SK-N-SH treated with all-trans-retinoic acid at 6 μM for 48 hours (cell line): ENCODE data around the gene KRTAP5-10.

ENCODE experiments used
- ATAC-seq: fragments of 200-7000 bp; cut with Tn5 transposase; 3 replicates; pipeline ENCODE4 v1.9.1; 2020; ENCODE audit warnings: mild to moderate bottlenecking, moderate library complexity
- ARNTL ChIP-seq: fragments of 450-650 bp; formaldehyde crosslinking; IDR thresholded peaks from 2 replicates; pipeline ENCODE4 v1.5.0; 2020; ENCODE audit warnings: low read depth, mild to moderate bottlenecking, moderate library complexity, borderline replicate concordance
- BACH2 ChIP-seq: fragments of 250-450 bp; sonication (Bioruptor Pico); IDR thresholded peaks from 2 replicates; pipeline ENCODE4 v1.9.0; 2021; ENCODE audit warnings: mild to moderate bottlenecking, borderline replicate concordance
- CREB5 ChIP-seq: fragments of 250-450 bp; sonication (Bioruptor Pico); IDR thresholded peaks from 2 replicates; pipeline ENCODE4 v1.5.1; 2020; ENCODE audit warnings: low read depth, mild to moderate bottlenecking, moderate library complexity
- CSDC2 ChIP-seq: fragments of 250-450 bp; sonication (Bioruptor Pico); IDR thresholded peaks from 2 replicates; pipeline ENCODE4 v1.5.0; 2020; ENCODE audit warnings: mild to moderate bottlenecking, moderate library complexity
- CSRNP3 ChIP-seq: fragments of 250-450 bp; sonication (Bioruptor Pico); IDR thresholded peaks from 2 replicates; pipeline ENCODE4 v1.5.1; 2021; ENCODE audit warnings: mild to moderate bottlenecking, moderate library complexity
- ESRRG ChIP-seq: fragments of 250-450 bp; sonication (Bioruptor Pico); IDR thresholded peaks from 2 replicates; pipeline ENCODE4 v1.6.1; 2021; ENCODE audit warnings: mild to moderate bottlenecking
- ISL1 ChIP-seq: fragments of 250-450 bp; sonication (Bioruptor Pico); IDR thresholded peaks from 2 replicates; pipeline ENCODE4 v2.1.2; 2022; ENCODE audit warnings: mild to moderate bottlenecking, moderate library complexity
- OSR1 ChIP-seq: fragments of 250-450 bp; sonication (Bioruptor Pico); IDR thresholded peaks from 2 replicates; pipeline ENCODE4 v1.8.0; 2022; ENCODE audit warnings: moderate library complexity, mild to moderate bottlenecking, inconsistent platforms
- PATZ1 ChIP-seq: fragments of 250-450 bp; sonication (Bioruptor Pico); IDR thresholded peaks from 2 replicates; pipeline ENCODE4 v1.8.0; 2020; ENCODE audit warnings: mild to moderate bottlenecking, moderate library complexity, borderline replicate concordance
- POU6F1 ChIP-seq: fragments of 250-450 bp; sonication (Bioruptor Pico); IDR thresholded peaks from 2 replicates; pipeline ENCODE4 v1.8.0; 2021; ENCODE audit warnings: low read depth, mild to moderate bottlenecking, moderate library complexity, borderline replicate concordance
- PPARA ChIP-seq: fragments of 250-450 bp; sonication (Bioruptor Pico); IDR thresholded peaks from 2 replicates; pipeline ENCODE4 v1.5.0; 2020; ENCODE audit warnings: mild to moderate bottlenecking, borderline replicate concordance
- RARB ChIP-seq: fragments of 250-450 bp; sonication (Bioruptor Pico); IDR thresholded peaks from 2 replicates; pipeline ENCODE4 v1.8.0; 2021; ENCODE audit warnings: mild to moderate bottlenecking, moderate library complexity
- SNAI2 ChIP-seq: fragments of 250-450 bp; sonication (Bioruptor Pico); IDR thresholded peaks from 2 replicates; pipeline ENCODE4 v1.5.0; 2020; ENCODE audit warnings: mild to moderate bottlenecking, moderate library complexity
- TCF4 ChIP-seq: fragments of 250-450 bp; sonication (Bioruptor Pico); IDR thresholded peaks from 2 replicates; pipeline ENCODE4 v1.8.0; 2021; ENCODE audit warnings: mild to moderate bottlenecking, moderate library complexity, borderline replicate concordance
- TOX ChIP-seq: fragments of 250-450 bp; sonication (Bioruptor Pico); IDR thresholded peaks from 2 replicates; pipeline ENCODE4 v1.8.0; 2021; ENCODE audit warnings: mild to moderate bottlenecking, moderate library complexity, borderline replicate concordance
- TSHZ2 ChIP-seq: fragments of 250-450 bp; sonication (Bioruptor Pico); IDR thresholded peaks from 2 replicates; pipeline ENCODE4 v1.5.0; 2020; ENCODE audit warnings: mild to moderate bottlenecking, moderate library complexity
- ZC3H10 ChIP-seq: fragments of 250-450 bp; sonication (Bioruptor Pico); IDR thresholded peaks from 2 replicates; pipeline ENCODE4 v1.5.1; 2021; ENCODE audit warnings: mild to moderate bottlenecking, moderate library complexity
- ZFP3 ChIP-seq: fragments of 250-450 bp; sonication (Bioruptor Pico); IDR thresholded peaks from 2 replicates; pipeline ENCODE4 v1.5.0; 2020; ENCODE audit warnings: mild to moderate bottlenecking, moderate library complexity
- ZFP30 ChIP-seq: fragments of 450-650 bp; formaldehyde crosslinking; IDR thresholded peaks from 2 replicates; pipeline ENCODE4 v1.5.0; 2022; ENCODE audit warnings: mild to moderate bottlenecking, moderate library complexity
- ZNF565 ChIP-seq: fragments of 450-650 bp; formaldehyde crosslinking; conservative IDR thresholded peaks from 2 replicates; pipeline ENCODE4 v1.5.0; 2020; ENCODE audit warnings: low read depth, mild to moderate bottlenecking, moderate library complexity
- ZNF8 ChIP-seq: fragments of 450-650 bp; formaldehyde crosslinking; IDR thresholded peaks from 2 replicates; pipeline ENCODE4 v1.5.0; 2020; ENCODE audit warnings: mild to moderate bottlenecking, moderate library complexity

Gene KRTAP5-10

GRCh38 chr11:71542879-71543777, 22.2 kb upstream of the KRTAP5-10 start:
- no peak for TF ChIP-seq ZFP30
- TF ChIP-seq ESRRG: no peak
- ATAC-seq: no peak

- TF ChIP-seq ZNF8 (no peak), OSR1 (CRISPR knock-in tag) (no peak), BACH2 (CRISPR knock-in tag) (no peak), ZFP3 (CRISPR knock-in tag) (no peak), CREB5 (no peak), PATZ1 (CRISPR knock-in tag) (no peak), ZFP30 (no peak), TOX (CRISPR knock-in tag) (no peak), CSDC2 (CRISPR knock-in tag) (no peak), PPARA (CRISPR knock-in tag) (no peak), CSRNP3 (CRISPR knock-in tag) (no peak), ZC3H10 (CRISPR knock-in tag) (no peak), TCF4 (no peak), ISL1 (CRISPR knock-in tag) (no peak), TSHZ2 (CRISPR knock-in tag) (no peak), SNAI2 (CRISPR knock-in tag) (no peak), ZNF565 (CRISPR knock-in tag) (no peak), ARNTL (CRISPR knock-in tag) (no peak), RARB (CRISPR knock-in tag) (no peak)
- ATAC-seq: no peak
These were observed 21.5 kb upstream of the KRTAP5-10 start for GRCh38 chr11:71543866-71544265.

- ATAC-seq: no peak
- TF ChIP-seq CSDC2 (CRISPR knock-in tag) (no peak), ZNF8 (no peak), ARNTL (CRISPR knock-in tag) (no peak), POU6F1 (CRISPR knock-in tag) (no peak), PATZ1 (CRISPR knock-in tag) (no peak), ZNF565 (CRISPR knock-in tag) (no peak), CREB5 (no peak)
These were observed 20.7 kb upstream of the KRTAP5-10 start for GRCh38 chr11:71544525-71545214.
